Effector CD4-positive, alpha-beta T cell (primary cell): ENCODE data around the gene RNASEH2B.
A peak's percentile ranks its signal among the peaks of the same experiment; 100 is the strongest.

Source experiments
- DNase-seq: peaks from one replicate; pipeline ENCODE4 v3.0.0-alpha.2; 2020
- total RNA-seq: gene quantifications from one replicate; lab custom pipeline; 2026; lab: John Stamatoyannopoulos, UW

The RNASEH2B gene
- 88.4 reads per million, percentile 80 among the genes with 10 or more reads in this experiment for total RNA-seq

GRCh38 chr13:50909605-50910484 is at the start of gene RNASEH2B:
RNASEH2B (plus strand) TSS chr13:50909791; CDS start chr13:50910077, 286 bp downstream.
- DNase-seq = peak; percentile 58

GRCh38 chr13:50864492-50864891 is 45.1 kb upstream of the RNASEH2B start:
- DNase-seq = no peak

- no peak for DNase-seq
Measured at GRCh38 chr13:50866817-50867636, 42.6 kb upstream of the RNASEH2B start.

GRCh38 chr13:50867637-50867945 is 42.0 kb upstream of the RNASEH2B start:
- DNase-seq = no peak

- no peak for DNase-seq
Measured at GRCh38 chr13:50871405-50871804, 38.2 kb upstream of the RNASEH2B start.

- no peak for DNase-seq
Measured at GRCh38 chr13:50873467-50873866, 36.1 kb upstream of the RNASEH2B start.

GRCh38 chr13:50873991-50874390 is 35.6 kb upstream of the RNASEH2B start:
- no peak for DNase-seq

GRCh38 chr13:50882816-50883435 is 26.7 kb upstream of the RNASEH2B start:
- no peak for DNase-seq

- DNase-seq = no peak
Measured at GRCh38 chr13:50883728-50884127, 25.9 kb upstream of the RNASEH2B start.

GRCh38 chr13:50884265-50884664 is 25.3 kb upstream of the RNASEH2B start:
- DNase-seq = no peak

GRCh38 chr13:50887151-50887550 is 22.4 kb upstream of the RNASEH2B start:
- DNase-seq = no peak

GRCh38 chr13:50888362-50888761 is 21.2 kb upstream of the RNASEH2B start:
- no peak for DNase-seq

GRCh38 chr13:50889317-50889716 is 20.3 kb upstream of the RNASEH2B start:
- no peak for DNase-seq

GRCh38 chr13:50891206-50891605 is 18.4 kb upstream of the RNASEH2B start:
- DNase-seq = no peak

GRCh38 chr13:50892210-50892944 is 17.2 kb upstream of the RNASEH2B start:
- no peak for DNase-seq

GRCh38 chr13:50893211-50893852 is 16.3 kb upstream of the RNASEH2B start:
- DNase-seq = no peak

GRCh38 chr13:50894012-50894411 is 15.6 kb upstream of the RNASEH2B start:
- DNase-seq = no peak

- DNase-seq = no peak
Measured at GRCh38 chr13:50894504-50894903, 15.1 kb upstream of the RNASEH2B start.

- DNase-seq = no peak
Measured at GRCh38 chr13:50898338-50898737, 11.3 kb upstream of the RNASEH2B start.

- DNase-seq = no peak
Measured at GRCh38 chr13:50901701-50902100, 7.9 kb upstream of the RNASEH2B start.

- no peak for DNase-seq
Measured at GRCh38 chr13:50905256-50905655, 4.3 kb upstream of the RNASEH2B start.

- DNase-seq = no peak
Measured at GRCh38 chr13:50907781-50908180, 1.8 kb upstream of the RNASEH2B start.
